ENCODE data around the gene PROS1.
"Not testable (repeated sequence)": the region's sequence is repeated elsewhere in the genome, so short reads cannot be mapped to it uniquely, and the experiment has no call there.

PROS1 gene

DNA sequence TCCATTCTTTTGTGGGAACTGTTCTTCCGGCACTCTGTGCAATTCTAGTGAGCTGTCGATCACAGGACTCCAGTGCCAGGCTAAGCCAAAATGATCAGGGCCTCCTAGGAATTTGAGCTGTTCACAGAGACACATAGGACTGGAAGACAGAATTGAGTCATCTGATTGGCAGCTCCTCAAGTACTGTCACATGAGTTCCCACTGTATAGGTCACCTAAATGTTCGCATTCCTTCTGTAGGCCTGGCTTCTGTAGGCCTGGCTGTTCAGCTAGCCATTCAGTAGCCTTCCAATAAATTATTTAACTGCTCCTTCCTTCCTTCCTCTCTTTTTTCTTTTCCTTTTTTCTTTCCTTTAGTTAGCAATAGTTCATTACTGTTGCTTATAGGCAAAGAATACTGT is 4.3 kb downstream of the PROS1 start:
- no peak for DNase-seq

DNA sequence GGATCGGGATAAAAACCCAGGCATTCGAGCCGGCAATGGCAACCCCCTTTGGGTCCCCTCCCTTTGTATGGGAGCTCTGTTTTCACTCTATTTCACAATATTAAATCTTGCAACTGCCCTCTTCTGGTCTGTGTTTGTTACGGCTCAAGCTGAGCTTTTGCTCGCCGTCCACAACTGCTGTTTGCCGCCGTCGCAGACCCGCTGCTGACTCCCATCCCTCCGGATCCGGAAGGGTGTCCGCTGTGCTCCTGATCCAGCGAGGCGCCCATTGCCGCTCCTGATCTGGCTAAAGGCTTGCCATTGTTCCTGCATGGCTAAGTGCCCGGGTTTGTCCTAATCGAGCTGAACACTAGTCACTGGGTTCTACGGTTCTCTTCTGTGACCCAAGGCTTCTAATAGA is 8.6 kb downstream of the PROS1 start:
- DNase-seq: not testable (repeated sequence)

DNA sequence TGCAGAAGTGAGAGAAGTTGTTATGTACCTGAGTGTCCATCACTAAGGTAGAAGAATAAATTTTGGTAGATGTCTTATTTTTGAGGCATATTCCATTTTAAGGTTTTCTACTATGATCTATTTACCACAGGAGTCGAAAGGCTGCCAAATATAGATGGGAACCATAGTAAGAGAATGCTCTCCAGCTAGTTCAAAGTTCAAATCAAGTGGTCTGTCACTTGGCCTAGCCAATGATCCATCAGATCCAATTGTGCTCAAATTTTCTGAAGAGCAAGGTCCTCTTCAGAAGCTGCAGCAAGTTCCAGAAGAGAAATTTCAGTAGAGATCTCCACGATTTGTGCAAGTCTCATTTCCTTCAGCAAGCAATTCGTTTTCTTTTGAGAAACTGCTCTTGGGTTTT is 10.9 kb downstream of the PROS1 start:
- DNase-seq: no peak

DNA sequence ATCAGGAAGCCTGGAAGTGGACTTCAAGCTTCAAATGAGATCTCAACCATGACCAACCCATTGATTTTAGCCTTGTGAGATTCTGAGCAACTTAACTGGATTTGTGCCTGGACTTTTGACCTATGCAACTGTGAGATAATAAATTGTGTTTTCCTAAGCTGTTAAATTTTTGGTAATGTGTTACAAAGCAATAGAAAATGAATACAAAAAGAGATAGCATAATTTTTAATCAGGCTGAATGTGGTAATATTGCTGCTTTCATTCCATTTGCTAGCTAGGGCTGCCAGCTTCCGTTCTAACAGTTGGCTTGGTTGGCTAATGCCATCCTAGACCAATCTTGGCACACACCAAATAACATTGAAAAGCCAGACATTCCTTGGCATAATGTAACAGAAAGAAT is 12.2 kb downstream of the PROS1 start:
- no peak for DNase-seq

DNA sequence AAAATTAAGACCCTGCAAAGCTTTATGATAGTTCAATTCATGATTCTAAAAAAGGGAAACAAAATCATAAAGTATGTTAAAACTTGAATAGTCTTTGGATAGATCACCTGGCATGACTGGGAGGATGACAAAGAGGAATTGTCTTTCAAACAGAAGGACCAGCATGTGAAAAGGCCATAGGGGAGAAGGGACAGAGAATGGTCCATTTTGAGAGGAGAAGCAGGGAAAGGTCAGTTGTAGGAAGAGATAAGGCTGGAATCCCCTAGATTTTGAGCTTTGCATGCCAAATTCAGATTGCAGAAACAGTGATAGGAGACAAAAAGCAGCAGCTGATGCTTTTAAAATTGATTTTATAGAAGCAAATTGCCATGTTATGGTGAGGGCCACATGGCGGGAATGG is 12.7 kb downstream of the PROS1 start:
- DNase-seq: no peak

DNA sequence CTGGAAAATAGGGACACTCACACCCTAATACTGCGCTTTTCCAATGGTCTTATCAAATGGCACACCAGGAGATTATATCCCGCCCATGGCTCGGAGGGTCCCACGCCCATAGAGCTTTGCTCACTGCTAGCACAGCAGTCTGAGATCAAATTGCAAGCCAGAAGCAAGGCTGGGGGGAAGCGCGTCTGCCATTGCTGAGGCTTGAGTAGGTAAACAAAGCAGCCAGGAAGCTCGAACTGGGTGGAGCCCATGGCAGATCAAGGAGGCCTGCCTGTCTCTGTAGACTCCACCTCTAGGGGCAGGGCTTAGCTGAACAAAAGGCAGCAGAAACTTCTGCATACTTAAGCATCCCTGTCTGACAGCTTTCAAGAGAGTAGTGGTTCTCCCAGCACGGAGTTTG is 23.7 kb downstream of the PROS1 start:
- not testable (repeated sequence) for DNase-seq

DNA sequence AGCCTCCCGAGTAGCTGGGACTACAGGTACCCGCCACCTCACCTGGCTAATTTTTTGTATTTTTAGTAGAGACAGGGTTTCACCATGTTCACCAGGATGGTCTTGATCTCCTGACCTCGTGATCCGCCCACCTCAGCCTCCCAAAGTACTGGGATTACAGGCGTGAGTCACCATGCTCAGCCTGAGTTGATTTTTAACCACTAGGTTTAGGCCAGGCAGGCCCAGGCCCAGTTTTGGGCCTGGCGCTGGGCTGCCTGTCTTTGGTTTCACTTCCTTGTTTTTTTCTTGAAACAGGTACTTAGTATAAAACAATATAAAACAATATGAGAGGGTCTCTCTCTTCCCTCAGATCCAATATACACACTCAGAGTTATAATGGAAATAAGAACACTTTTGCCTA is 36.2 kb downstream of the PROS1 start:
- DNase-seq: not testable (repeated sequence)

DNA sequence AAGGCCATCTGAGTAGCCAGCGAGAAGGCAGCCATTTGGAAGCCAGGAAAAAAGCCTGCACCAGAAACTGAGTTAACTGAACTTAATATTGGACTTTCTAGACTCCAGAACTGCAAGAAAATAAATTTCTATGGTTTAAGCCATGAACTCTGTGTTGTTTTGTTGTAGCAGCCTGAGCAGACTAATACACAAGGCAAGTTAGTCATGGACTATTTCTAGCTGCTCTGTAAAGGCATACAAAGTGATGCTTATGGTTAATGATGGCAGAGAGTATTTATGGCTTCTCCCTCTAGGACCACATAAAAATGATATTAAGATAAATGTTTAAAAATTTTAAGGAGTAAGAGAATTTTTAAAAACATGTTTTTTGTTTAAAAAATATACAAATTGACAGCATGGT is 37.1 kb downstream of the PROS1 start:
- no peak for DNase-seq

DNA sequence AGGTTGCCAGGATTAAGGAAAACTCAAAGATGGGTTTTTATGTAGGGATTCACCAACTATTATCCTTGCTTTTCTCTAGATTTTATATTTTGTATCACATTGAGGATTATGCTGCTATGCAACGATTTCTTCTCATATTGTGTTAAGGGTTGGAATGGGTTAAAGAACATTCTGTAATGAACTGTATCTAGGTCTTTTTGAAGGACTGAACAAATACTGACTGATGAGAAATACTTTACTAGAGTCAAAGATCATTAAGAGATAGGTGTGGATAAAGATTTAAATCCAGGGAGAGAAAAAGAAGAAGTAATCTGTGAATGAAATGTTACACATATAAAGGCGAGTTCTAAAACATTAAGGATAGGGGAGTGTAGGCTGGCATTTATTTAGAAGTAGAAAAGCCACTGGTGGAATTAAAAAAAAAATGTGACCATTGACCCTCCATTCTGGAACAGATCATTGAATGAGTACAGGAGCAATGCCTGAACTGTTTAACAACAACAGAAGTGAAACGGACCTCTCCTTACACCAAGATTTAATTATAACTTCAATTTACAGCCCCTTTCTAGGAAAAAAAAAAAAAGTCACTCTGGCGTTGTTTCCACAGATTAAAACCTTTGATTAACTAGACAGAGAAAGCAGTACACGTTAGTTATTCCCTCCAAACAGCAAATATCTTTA is 39.2 kb downstream of the PROS1 start:
- no peak for DNase-seq

DNA sequence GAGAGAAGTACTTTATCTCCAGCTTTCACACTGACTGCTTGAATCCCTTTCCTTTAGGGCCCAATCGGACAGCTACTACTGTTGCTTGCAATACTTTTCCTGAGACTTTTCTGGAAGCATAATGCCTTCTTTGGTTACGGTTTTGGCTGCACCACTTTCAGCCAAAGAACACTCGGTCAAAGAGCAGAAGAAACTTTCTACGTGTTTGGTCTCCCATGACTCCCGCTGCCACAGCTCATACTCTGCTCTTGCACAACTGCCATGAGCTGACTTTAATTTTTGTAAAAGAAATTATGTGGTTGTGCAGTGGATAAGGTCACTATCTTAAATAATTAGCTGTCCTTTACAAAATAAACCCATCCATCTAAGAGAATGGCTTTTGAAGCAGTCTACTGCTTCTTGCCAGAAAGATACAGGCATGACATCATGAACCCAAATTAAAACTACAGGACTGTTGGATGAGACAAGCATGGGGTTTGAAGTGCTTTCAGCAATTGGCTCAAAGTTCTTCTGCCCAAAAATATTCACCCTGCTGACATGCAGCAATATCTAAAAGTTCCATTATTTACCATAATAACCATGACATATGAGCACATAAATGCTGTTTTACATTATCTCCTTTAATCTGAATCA is 42.0 kb downstream of the PROS1 start:
- DNase-seq: no peak

DNA sequence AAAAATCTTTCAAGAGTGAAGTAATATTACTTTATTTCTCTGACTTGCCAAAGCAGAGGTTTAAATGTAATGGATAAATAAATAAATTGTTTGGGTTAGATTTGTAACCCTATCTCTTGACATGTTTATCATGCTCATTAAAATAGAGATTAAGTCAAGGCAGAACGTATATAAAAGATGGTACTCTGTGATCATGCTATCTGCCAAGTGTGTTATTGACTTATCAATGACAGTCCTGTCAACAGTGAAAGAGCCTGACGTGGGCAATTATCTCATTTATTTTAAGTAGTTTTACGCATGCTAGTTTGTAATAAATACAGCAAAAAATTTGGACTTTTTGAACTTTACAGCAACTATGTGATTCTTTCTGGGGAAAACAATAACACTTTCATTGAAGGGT is 43.7 kb downstream of the PROS1 start:
- no peak for DNase-seq

DNA sequence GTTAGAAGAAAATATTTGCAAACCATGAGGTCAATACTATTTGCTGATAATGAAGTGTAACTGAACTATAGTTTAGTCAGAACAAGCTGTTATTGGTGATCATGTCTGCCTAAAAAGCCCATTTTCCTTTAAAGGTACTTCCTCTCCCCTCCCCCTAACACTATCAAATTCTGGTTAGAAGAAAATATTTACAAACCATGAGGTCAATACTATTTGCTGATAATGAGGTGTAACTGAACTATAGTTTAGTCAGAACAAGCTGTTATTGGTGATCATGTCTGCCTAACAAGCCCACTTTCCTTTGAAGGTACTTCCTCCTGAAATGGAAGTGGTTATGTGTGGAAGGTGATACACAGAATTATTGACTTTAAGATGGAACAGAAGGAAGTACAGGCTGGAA is 46.9 kb downstream of the PROS1 start:
- DNase-seq: no peak

DNA sequence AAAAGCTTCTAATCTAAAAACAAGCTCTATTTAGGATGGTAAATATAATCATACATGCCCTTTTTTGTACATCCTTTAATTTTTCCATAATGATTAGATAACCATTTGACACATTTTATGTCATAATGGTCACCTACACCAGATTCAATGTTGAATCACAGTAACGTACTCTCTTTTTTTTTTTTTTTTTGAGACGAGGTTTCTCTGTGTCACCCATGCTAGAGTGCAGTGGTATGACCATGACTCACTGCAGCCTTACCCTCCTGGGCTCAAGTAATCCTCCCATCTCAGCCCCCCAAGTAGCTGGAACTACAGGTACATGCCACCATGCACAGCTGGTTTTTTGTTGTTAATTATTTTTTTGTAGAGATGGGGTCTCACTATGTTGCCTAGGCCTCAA is 49.2 kb downstream of the PROS1 start:
- DNase-seq: no peak

DNA sequence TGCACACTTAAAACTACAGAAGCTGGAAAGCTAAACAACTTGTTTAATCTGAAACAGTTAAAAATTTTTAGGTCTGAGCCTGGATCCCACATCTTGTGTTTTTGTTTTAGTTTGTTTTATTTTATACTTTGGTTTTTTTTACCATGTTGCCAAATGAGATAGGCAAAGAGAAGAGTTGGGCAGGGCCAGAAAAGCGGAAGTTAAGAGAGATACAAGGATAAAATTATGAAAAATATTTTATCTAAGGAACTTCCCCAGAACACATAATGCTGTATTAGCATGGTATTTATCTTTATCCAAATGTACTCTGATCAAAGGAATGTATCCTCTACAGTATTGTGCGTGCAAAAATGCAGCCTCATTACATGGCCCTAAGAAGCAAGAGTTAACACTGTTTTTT is 50.7 kb downstream of the PROS1 start:
- no peak for DNase-seq

DNA sequence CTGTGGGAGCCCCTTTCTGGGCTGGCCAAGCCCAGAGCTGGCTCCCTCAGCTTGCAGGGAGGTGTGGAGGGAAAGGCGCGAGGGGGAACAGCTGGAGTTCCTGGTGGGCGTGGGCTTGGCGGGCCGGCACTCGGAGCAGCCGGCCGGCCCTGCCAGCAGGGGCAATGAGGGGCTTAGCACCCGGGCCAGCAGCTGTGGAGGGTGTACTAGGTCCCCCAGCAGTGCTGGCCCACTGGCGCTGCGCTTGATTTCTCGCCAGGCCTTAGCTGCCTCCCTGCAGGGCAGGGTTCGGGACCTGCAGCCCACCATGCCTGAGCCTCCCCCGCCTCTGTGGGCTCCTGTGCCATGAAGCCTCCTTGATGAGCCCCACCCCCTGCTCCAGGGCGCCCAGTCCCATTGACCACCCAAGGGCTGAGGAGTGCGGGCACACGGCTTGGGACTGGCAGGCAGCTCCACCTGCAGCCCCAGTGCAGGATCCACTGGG is 56.1 kb downstream of the PROS1 start:
- not testable (repeated sequence) for DNase-seq

DNA sequence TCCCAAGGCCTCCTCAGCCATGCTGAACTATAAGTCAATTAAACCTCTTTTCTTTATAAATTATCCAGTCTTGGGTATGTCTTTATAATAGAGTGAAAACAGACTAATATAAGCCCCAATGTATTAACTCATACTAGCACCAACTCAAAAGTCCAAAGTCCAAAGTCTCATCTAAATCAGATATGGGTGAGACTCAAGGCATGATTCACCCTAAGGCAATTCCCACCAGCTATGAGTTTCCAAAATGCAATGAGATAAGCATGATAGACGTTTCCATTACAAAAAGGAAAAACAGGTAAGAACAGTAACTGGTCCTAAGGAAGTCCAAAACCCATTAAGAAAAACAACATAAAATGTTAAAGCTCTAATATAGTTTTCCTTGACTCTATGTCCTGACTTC is 60.1 kb downstream of the PROS1 start:
- DNase-seq: not testable (repeated sequence)

DNA sequence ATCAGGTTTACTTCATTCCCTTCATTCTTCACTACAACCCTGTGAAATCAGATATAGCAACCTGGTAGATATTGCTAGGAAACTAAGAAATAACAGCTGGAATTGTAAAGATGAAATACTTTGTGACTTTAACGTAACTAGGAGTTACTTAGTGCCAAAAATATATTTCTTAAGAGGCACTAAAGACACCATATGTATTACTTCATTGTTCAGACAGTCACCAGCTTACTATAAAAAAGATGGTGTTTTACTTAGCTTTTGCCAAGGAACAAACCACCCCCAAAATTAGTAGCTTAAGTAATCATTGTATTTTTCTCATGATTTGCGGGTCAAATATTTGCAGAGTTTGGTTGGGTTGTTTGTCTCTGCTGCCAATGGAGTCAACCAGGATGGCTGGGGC is 62.5 kb downstream of the PROS1 start:
- DNase-seq: no peak

DNA sequence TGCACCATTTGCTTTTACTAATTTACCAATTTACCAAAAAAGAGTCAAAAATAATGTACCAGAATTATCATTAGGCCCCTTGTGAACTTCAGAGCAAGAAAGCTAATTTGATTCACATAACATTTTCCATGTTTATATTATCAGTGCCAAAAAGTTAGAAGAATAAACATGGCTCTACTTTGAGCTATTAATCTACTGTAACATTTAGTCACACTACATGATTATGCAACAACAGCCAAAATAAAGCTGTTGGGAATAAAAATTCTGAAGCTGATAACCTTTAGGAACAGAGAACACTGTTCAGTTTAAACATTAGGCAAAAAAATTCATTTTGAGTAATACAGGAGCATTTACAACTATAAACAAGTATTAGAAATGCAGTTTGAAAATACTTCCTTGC is 63.6 kb downstream of the PROS1 start:
- no peak for DNase-seq

DNA sequence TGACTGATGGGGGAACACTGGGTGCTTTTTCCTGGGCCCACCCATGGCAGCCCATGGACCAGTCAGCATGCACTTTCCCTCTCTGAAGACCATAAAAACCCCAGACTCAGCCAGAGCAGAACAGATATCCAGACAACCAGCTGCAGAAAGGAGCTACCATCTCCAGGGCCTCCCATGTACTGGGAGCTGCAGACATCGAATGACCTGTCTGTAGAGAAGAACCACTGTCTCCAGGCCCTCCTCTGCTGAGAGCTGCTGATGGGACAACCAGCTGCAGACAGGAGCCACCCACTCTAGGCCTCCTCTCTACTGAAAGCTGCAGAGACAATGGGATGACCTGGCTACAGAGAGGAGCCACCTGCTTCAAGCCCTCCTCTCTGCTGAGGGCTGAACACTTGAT is 66.6 kb downstream of the PROS1 start:
- no peak for DNase-seq

DNA sequence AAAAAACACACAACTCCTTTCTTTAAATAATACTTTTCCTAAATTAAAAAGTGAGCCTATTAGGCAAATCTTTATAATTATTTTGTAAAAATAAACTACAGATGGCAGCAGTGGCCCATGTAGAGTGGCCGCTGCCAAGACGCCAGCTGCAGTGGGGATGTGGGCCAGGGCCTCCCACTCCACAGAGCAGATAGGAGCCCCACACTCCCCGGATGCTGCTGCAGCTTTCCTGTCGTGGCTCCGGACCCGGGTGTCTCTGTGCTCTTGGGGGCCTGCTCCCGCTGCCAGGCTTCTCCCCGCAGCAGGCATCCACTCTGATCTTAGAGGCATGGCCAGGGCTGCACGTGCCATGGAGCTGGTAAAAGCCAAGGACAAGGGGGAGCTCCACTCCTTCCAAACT is 67.5 kb downstream of the PROS1 start:
- no peak for DNase-seq

DNA sequence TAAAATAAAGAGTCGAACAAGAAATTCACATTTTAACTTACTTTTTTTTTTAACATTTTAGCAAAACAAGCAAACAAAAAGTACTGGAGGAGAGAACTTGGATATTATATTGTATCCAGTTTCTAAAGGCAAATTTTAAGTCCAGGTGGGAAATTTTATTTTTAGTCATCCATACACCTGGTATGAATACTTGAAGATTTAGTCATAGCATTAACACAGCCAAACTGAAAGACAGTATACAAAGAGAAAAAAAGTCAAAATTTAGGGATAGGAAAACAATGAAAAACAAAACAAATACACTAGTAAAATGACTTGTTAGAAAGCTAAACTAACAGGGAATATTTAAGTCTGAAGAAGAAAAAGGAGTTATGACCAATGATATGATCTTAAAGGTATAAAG is 69.1 kb downstream of the PROS1 start:
- DNase-seq: no peak

DNA sequence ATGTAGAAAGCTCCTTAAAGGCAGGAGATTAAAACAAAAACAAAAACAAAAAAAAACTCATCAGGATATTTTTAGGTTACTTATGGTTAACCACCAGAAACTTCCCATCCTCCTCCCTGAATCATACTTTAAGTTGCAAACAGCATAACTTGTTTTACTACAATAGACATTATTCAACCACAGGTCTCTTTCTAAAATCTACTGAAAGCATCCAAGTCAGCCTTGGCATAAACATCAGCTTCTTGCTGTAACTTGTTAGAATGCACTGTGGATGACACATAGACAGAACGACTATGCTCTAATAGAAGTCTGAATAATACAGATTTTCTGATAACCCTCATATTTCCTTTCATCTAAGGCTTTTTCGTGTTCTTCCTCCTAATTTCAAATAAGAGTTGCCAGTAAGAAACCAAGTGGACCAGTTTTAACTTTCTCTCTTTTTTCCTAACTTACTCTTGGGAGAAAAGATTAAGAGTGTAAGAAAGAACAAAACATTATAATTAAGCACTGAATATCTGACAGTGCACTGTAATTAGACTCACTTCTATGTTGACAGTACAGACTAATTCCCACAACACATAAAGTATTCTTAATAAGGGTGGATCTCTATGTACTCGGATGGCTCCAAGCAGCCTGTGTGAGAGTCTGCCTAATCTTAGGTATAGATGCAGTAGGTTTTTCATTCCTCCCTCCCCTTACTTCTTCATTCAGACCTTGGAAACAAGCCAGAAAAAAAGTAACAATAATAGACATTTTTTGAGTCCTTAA is 95.3 kb downstream of the PROS1 start:
- not testable (repeated sequence) for DNase-seq

DNA sequence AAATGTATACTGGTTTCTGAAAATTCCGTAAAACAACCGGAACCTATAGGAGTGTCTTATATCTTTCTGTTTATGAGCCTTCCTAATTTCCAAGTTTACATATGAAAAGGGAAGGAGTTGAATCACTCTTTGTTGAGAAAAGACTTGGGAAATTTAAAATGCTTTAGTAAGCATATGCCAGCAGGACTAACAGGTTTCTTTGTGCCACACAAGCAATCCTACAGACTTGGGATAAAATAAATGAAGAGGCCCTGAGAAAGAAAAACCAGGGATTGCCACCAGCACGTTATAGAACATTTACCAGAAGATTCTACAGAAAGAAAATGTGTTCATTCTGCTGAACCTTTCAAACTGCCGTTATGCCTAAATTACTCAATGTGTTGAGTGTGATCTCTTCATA is 96.3 kb downstream of the PROS1 start:
- not testable (repeated sequence) for DNase-seq

DNA sequence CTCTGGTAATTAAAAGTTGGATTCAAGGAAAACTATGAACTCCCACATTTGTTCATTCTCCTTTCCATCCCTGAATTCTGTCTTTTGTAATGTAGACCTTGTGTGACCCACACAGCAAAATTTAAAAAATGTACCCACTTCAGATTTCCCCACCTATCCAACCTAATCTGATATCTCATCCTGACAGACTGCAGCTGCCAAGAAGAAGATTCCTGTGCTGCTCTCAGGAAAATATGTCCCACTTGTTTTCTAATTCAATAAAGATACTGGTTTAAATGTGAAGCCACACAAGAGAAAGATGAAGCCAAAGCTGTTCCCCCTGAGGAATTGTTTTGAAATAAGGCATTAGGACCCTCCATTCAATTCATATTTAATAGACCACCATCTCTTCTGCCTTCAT is 100.3 kb downstream of the PROS1 start:
- not testable (repeated sequence) for DNase-seq

All from effector CD4-positive, alpha-beta T cell (primary cell).